IMR-90 (cell line): ENCODE results near the gene TTC38. TPM values are rescaled to one million over a fixed set of nuclear protein-coding genes. Genes with fewer than 3 reads are reported as not detected.

ENCODE experiments used
- ATAC-seq: fragments of 200-7000 bp; cut with Tn5 transposase; 2 replicates; pipeline ENCODE4 v1.9.1; 2020; ENCODE audit warnings: low read depth, mild to moderate bottlenecking, moderate library complexity
- BruUV-seq: library from RNA; stranded (reverse); fragments of 400-500 nt; replicated peaks from 2 replicates; lab custom pipeline; 2021; lab: Mats Ljungman, UMichigan
- CTCF ChIA-PET: fragments of 300-600 bp; formaldehyde crosslinking; extraction: SDS; loops from one replicate; lab custom pipeline; 2021; ENCODE audit warnings: antibody characterized with exemption; lab: Yijun Ruan, JAX
- POLR2A ChIA-PET: fragments of 300-600 bp; sonication (Branson Sonifier 250); formaldehyde crosslinking; loops from one replicate; lab custom pipeline; 2022; ENCODE audit warnings: antibody characterized with exemption; ENCODE audit not compliant: unreplicated experiment; lab: Charles Lee
- DNase-seq: peaks from one replicate; pipeline ENCODE4 v3.0.0; 2013
- H2AFZ ChIP-seq: replicated peaks from 2 replicates; pipeline ENCODE3; 2013; ENCODE audit warnings: low read length, mild to moderate bottlenecking; ENCODE audit not compliant: poor library complexity
- H2AK5ac ChIP-seq: 2 replicates; pipeline ENCODE4 v1.6.1; 2013; ENCODE audit warnings: low read depth, low read length, inconsistent platforms
- H2AK9ac ChIP-seq: replicated peaks from 2 replicates; pipeline ENCODE3; 2013; ENCODE audit warnings: mild to moderate bottlenecking, low read depth, low read length, moderate library complexity; ENCODE audit not compliant: poor library complexity
- H2BK120ac ChIP-seq: 2 replicates; pipeline ENCODE4 v1.6.1; 2013; ENCODE audit warnings: low read depth, low read length, inconsistent platforms
- H2BK15ac ChIP-seq: 3 replicates; pipeline ENCODE4 v1.6.1; 2013; ENCODE audit warnings: low read depth, low read length, inconsistent platforms
- H2BK20ac ChIP-seq: 2 replicates; pipeline ENCODE4 v1.6.1; 2013; ENCODE audit warnings: low read depth, mild to moderate bottlenecking, inconsistent platforms, low read length, moderate library complexity
- H2BK5ac ChIP-seq: 2 replicates; pipeline ENCODE4 v1.6.1; 2013; ENCODE audit warnings: mild to moderate bottlenecking, low read depth, low read length, inconsistent platforms; ENCODE audit not compliant: poor library complexity, severe bottlenecking
- H3K14ac ChIP-seq: replicated peaks from 2 replicates; pipeline ENCODE4 v1.6.1; 2013; ENCODE audit warnings: low read depth, low read length, inconsistent platforms
- H3K18ac ChIP-seq: 2 replicates; pipeline ENCODE4 v1.6.1; 2013; ENCODE audit warnings: low read depth, low read length, control low read depth
- H3K23ac ChIP-seq: 2 replicates; pipeline ENCODE4 v1.6.1; 2013; ENCODE audit warnings: low read depth, low read length, inconsistent platforms
- H3K27ac ChIP-seq: 2 replicates; pipeline ENCODE4 v1.5.1; 2013; ENCODE audit warnings: mild to moderate bottlenecking, control low read depth, low read length; ENCODE audit not compliant: insufficient read depth
- H3K27me3 ChIP-seq: 2 replicates; pipeline ENCODE4 v1.6.1; 2013; ENCODE audit warnings: low read length; ENCODE audit not compliant: control insufficient read depth, insufficient read depth
- H3K36me3 ChIP-seq: 2 replicates; pipeline ENCODE4 v1.6.1; 2013; ENCODE audit warnings: low read length, mixed read lengths; ENCODE audit not compliant: control insufficient read depth, insufficient read depth
- H3K4ac ChIP-seq: 2 replicates; pipeline ENCODE4 v1.6.1; 2013; ENCODE audit warnings: low read depth, low read length, inconsistent platforms
- H3K4me1 ChIP-seq: 2 replicates; pipeline ENCODE4 v1.6.1; 2013; ENCODE audit warnings: low read length, mixed read lengths; ENCODE audit not compliant: control insufficient read depth, insufficient read depth
- H3K4me2 ChIP-seq: 2 replicates; pipeline ENCODE4 v1.6.1; 2013; ENCODE audit warnings: low read depth, mild to moderate bottlenecking, control low read depth, low read length, moderate library complexity
- H3K4me3 ChIP-seq: 2 replicates; pipeline ENCODE4 v1.5.1; 2013; ENCODE audit warnings: low read depth, mild to moderate bottlenecking, control low read depth, low read length, moderate library complexity; ENCODE audit not compliant: insufficient read depth
- H3K56ac ChIP-seq: 2 replicates; pipeline ENCODE4 v1.6.1; 2013; ENCODE audit warnings: low read length, inconsistent platforms; ENCODE audit not compliant: insufficient read depth; ENCODE audit errors: extremely low read depth
- H3K79me1 ChIP-seq, 2 experiments: 2 replicates each; pipeline ENCODE4 v1.6.1; 2013; ENCODE audit warnings: low read length in 2 of 2, inconsistent platforms in 1 of 2, low read depth in 1 of 2
- H3K9ac ChIP-seq: 2 replicates; pipeline ENCODE4 v1.6.1; 2013; ENCODE audit warnings: low read depth, low read length, control low read depth
- H3K9me1 ChIP-seq: 2 replicates; pipeline ENCODE4 v1.6.1; 2013; ENCODE audit warnings: low read length, inconsistent platforms; ENCODE audit not compliant: insufficient read depth
- H3K9me3 ChIP-seq: 2 replicates; pipeline ENCODE4 v1.6.1; 2013; ENCODE audit warnings: low read length; ENCODE audit not compliant: control insufficient read depth, insufficient read depth
- H4K20me1 ChIP-seq: 2 replicates; pipeline ENCODE4 v1.6.1; 2013; ENCODE audit warnings: low read length, inconsistent platforms; ENCODE audit not compliant: insufficient read depth
- H4K5ac ChIP-seq: 2 replicates; pipeline ENCODE4 v1.6.1; 2013; ENCODE audit warnings: mild to moderate bottlenecking, low read depth, low read length, control low read depth
- H4K8ac ChIP-seq, 2 experiments: 2 replicates each; pipeline ENCODE4 v1.6.1; 2013; ENCODE audit warnings: low read depth in 2 of 2, low read length in 2 of 2, control low read depth in 1 of 2, inconsistent platforms in 1 of 2
- H4K91ac ChIP-seq: 2 replicates; pipeline ENCODE4 v1.6.1; 2013; ENCODE audit warnings: low read depth, low read length, inconsistent platforms; ENCODE audit not compliant: insufficient read depth
- BHLHE40 ChIP-seq: fragments of 150-350 bp; IDR thresholded peaks from 2 replicates; pipeline ENCODE4 v1.6.1; 2016; ENCODE audit warnings: mild to moderate bottlenecking, low read depth, low read length
- CEBPB ChIP-seq: IDR thresholded peaks from 2 replicates; pipeline ENCODE4 v1.6.1; 2012; ENCODE audit warnings: low read depth, low read length, improper control_type of control experiment
- CHD1 ChIP-seq: IDR thresholded peaks from 2 replicates; pipeline ENCODE4 v1.6.1; 2012; ENCODE audit warnings: low read depth, low read length, improper control_type of control experiment
- FOS ChIP-seq: fragments of 150-350 bp; IDR thresholded peaks from 2 replicates; pipeline ENCODE4 v1.6.1; 2016; ENCODE audit warnings: low read depth, low read length
- MAFK ChIP-seq: IDR thresholded peaks from 2 replicates; pipeline ENCODE4 v1.6.1; 2012; ENCODE audit warnings: low read depth, low read length, improper control_type of control experiment
- MAZ ChIP-seq: IDR thresholded peaks from 2 replicates; pipeline ENCODE4 v1.6.1; 2012; ENCODE audit warnings: low read depth, mild to moderate bottlenecking, low read length, improper control_type of control experiment, moderate library complexity, borderline replicate concordance
- MXI1 ChIP-seq: IDR thresholded peaks from 2 replicates; pipeline ENCODE4 v1.6.1; 2012; ENCODE audit warnings: low read depth, mild to moderate bottlenecking, low read length, moderate library complexity, borderline replicate concordance
- NFE2L2 ChIP-seq: fragments of 150-350 bp; IDR thresholded peaks from 2 replicates; pipeline ENCODE4 v1.6.1; 2016; ENCODE audit warnings: low read depth, mild to moderate bottlenecking, low read length
- POLR2A ChIP-seq: IDR thresholded peaks from 2 replicates; pipeline ENCODE4 v1.6.1; 2012; ENCODE audit warnings: mild to moderate bottlenecking, low read depth, low read length
- RAD21 ChIP-seq: IDR thresholded peaks from 2 replicates; pipeline ENCODE4 v1.6.1; 2012; ENCODE audit warnings: low read length, improper control_type of control experiment
- RCOR1 ChIP-seq: IDR thresholded peaks from 2 replicates; pipeline ENCODE4 v1.6.1; 2012; ENCODE audit warnings: mild to moderate bottlenecking, low read length, improper control_type of control experiment; ENCODE audit not compliant: insufficient replicate concordance
- RFX5 ChIP-seq: IDR thresholded peaks from 2 replicates; pipeline ENCODE4 v1.8.0; 2012; ENCODE audit warnings: low read depth, mild to moderate bottlenecking, low read length, moderate library complexity
- SMC3 ChIP-seq: fragments of 150-350 bp; IDR thresholded peaks from 2 replicates; pipeline ENCODE4 v1.6.1; 2016; ENCODE audit warnings: low read depth, mild to moderate bottlenecking, antibody characterized with exemption, low read length, moderate library complexity
- WGBS, 2 experiments: methylation state at CpG; one replicate each; pipeline versions ENCODE4 v1.1.5 to v1.1.7; 2013; ENCODE audit warnings: missing lambda C conversion rate in 2 of 2; ENCODE audit not compliant: insufficient read length in 1 of 2; ENCODE audit errors: extremely low coverage in 2 of 2; 5-methylcytosine and 5-hydroxymethylcytosine counted together
- dilution Hi-C: fragments of 300-500 bp; cut with HindIII; formaldehyde crosslinking; loops from one replicate; pipeline ENCODE4 v1.14.3; 2018; ENCODE audit warnings: low sequenced_read_pairs; ENCODE audit not compliant: unreplicated experiment
- in situ Hi-C: fragments of 300-500 bp; cut with MboI; formaldehyde crosslinking; loops from 3 replicates; pipeline ENCODE4 v1.14.3; 2019; ENCODE audit warnings: low sequenced_read_pairs, inconsistent platforms, mixed read lengths
- intact Hi-C: fragments of 100-400 bp; cut with micrococcal nuclease; formaldehyde crosslinking; loops from 2 replicates; pipeline ENCODE4 v1.10.0; 2022
- polyA plus RNA-seq, 3 experiments: library from polyadenylated mRNA; depleted of rRNA; stranded (reverse); fragments of >200 nt; gene quantifications; 2 replicates each; pipeline ENCODE4 v1.2.3, GENCODE V29; 2012; ENCODE audit warnings: low replicate concordance in 1 of 3
- total RNA-seq: library from RNA; depleted of rRNA; stranded (reverse); fragments of >200 nt; gene quantifications from 2 replicates; pipeline ENCODE4 v1.2.3, GENCODE V29; 2012
- TF ChIP-seq, protein P1 (sequence below): fragments of 150-350 bp; IDR thresholded peaks from 2 replicates; pipeline ENCODE4 v1.6.1; 2017; ENCODE audit warnings: mild to moderate bottlenecking, antibody characterized with exemption, low read length, low read depth
- TF ChIP-seq, protein P2 (sequence below): conservative IDR thresholded peaks from 2 replicates; pipeline ENCODE4 v1.5.1; 2012; ENCODE audit warnings: mild to moderate bottlenecking, low read depth, low read length, improper control_type of control experiment
- TF ChIP-seq, protein P3 (sequence below): fragments of 150-350 bp; IDR thresholded peaks from 2 replicates; pipeline ENCODE4 v1.6.1; 2016; ENCODE audit warnings: low read depth, mild to moderate bottlenecking, low read length, moderate library complexity, borderline replicate concordance

Gene TTC38
- total and polyA plus RNA-seq, 2 of the 4 experiments (the other 2 are of a cell fraction): 43.6 to 52.3 TPM

DNA sequence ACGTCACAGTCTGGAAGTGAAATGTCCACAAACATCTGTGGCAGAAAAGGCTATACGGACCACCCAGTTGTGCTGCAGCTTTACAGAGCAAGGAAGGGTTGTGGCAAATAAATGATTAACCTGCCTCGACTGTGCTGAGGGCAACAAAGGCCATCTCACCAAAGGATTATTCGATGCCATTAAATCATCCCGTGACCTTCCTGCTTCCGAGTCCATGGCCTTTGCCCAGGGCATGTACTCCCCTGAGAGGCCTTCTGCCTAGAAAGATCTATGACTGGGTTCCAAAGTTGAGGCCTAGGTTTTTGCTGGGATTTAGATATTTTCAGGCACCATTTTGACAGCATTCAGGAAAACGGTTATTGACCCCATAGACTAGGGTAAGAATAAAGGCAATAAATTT lies 26.9 kb upstream of the TTC38 start:
- intact Hi-C loops (no loop called here), dilution Hi-C loops (no loop called here)
- POLR2A ChIA-PET: no interaction called here

More for the DNA sequence above, 26.9 kb upstream of the TTC38 start:
- Histone ChIP-seq H3K9me1 (peaks cover 10% of the 10 kb centered on the region), H3K4me2 (no peak overlapping the region), H3K14ac (no peak overlapping the region), H3K18ac (no peak overlapping the region), H3K4me1 (peaks cover 4% of the 10 kb centered on the region), H4K20me1 (no peaks in the 10 kb centered on the region; the same call in 1 of the 2 replicates), H3K36me3 (peaks cover 28% of the 10 kb centered on the region), H3K56ac (no peak overlapping the region), H3K4ac (no peak overlapping the region), H4K91ac (no peak overlapping the region), H2BK20ac (no peak overlapping the region), H4K5ac (no peak overlapping the region), H2BK5ac (no peak overlapping the region), H2BK15ac (no peak overlapping the region), H2AK9ac (no peak overlapping the region), H3K23ac (no peak overlapping the region), H3K9me3 (no peaks in the 10 kb centered on the region), H2AK5ac (no peak overlapping the region), H3K27ac (no peak overlapping the region), H3K79me1 (peaks cover 0 to 10% of the 10 kb centered on the region in 2 experiments; a peak in 2 of 4 replicates), H3K4me3 (no peak overlapping the region), H3K9ac (no peak overlapping the region), H2BK120ac (no peak overlapping the region), H4K8ac (no peak overlapping the region), H2AFZ (no peak overlapping the region), H3K27me3 (no peaks in the 10 kb centered on the region)
- whole genome bisulfite sequencing, 2 experiments: 60% methylated on average over 1 of the region's 7 CpGs; no CpG with 5 or more reads in 1 of the 2 experiments
- DNase-seq (no peak), ATAC-seq (no peak)
- BruUV-seq: no TSS peak
- TF ChIP-seq RFX5: no peak
- TF ChIP-seq MAZ: no peak
- TF ChIP-seq SMC3: no peak
- no peak for TF ChIP-seq MXI1
- TF ChIP-seq BHLHE40: no peak
- TF ChIP-seq RCOR1: no peak
- TF ChIP-seq CEBPB: no peak
- TF ChIP-seq, protein P1, sequence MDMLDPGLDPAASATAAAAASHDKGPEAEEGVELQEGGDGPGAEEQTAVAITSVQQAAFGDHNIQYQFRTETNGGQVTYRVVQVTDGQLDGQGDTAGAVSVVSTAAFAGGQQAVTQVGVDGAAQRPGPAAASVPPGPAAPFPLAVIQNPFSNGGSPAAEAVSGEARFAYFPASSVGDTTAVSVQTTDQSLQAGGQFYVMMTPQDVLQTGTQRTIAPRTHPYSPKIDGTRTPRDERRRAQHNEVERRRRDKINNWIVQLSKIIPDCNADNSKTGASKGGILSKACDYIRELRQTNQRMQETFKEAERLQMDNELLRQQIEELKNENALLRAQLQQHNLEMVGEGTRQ: no peak
- no peak for TF ChIP-seq MAFK
- no peak for TF ChIP-seq FOS
- TF ChIP-seq, protein P2, sequence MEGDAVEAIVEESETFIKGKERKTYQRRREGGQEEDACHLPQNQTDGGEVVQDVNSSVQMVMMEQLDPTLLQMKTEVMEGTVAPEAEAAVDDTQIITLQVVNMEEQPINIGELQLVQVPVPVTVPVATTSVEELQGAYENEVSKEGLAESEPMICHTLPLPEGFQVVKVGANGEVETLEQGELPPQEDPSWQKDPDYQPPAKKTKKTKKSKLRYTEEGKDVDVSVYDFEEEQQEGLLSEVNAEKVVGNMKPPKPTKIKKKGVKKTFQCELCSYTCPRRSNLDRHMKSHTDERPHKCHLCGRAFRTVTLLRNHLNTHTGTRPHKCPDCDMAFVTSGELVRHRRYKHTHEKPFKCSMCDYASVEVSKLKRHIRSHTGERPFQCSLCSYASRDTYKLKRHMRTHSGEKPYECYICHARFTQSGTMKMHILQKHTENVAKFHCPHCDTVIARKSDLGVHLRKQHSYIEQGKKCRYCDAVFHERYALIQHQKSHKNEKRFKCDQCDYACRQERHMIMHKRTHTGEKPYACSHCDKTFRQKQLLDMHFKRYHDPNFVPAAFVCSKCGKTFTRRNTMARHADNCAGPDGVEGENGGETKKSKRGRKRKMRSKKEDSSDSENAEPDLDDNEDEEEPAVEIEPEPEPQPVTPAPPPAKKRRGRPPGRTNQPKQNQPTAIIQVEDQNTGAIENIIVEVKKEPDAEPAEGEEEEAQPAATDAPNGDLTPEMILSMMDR: no peak
- no peak for TF ChIP-seq NFE2L2
- no peak for TF ChIP-seq POLR2A
- no peak for TF ChIP-seq RAD21
- no peak for TF ChIP-seq CHD1
- TF ChIP-seq, protein P3, sequence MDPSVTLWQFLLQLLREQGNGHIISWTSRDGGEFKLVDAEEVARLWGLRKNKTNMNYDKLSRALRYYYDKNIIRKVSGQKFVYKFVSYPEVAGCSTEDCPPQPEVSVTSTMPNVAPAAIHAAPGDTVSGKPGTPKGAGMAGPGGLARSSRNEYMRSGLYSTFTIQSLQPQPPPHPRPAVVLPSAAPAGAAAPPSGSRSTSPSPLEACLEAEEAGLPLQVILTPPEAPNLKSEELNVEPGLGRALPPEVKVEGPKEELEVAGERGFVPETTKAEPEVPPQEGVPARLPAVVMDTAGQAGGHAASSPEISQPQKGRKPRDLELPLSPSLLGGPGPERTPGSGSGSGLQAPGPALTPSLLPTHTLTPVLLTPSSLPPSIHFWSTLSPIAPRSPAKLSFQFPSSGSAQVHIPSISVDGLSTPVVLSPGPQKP: no peak
- CTCF ChIA-PET: no interaction called here
- in situ Hi-C loops: no loop called here
